GM18861 (cell line): ENCODE measurements around the gene IMMP2L.
A peak's percentile ranks its signal among the peaks of the same experiment; 100 is the strongest.

Experiments
- ATAC-seq: cut with Tn5 transposase; IDR thresholded peaks from one replicate; pipeline ENCODE4 v1.9.1; 2021; ENCODE audit not compliant: unreplicated experiment

IMMP2L gene

DNA sequence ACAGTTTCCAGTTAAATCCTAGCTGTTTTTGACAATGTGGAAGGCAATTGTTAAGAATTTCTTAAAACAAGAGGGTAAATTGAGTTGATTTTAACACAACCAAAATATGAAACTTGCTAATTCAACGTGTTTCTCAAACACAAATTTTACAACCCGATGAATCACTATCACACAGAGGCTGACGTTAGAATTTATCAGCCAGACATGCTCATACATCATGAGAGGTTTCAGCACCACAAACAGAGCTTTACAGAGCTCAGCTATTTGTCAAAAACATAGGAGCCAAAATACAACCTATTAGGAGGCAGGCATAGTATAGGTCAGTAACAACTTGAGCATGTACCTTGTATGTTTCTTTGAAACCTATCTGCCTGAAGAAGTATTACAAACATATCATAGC is 435.3 kb downstream of the IMMP2L start:
- no peak for ATAC-seq

GRCh38 chr7:111115966-111116365 is 446.3 kb downstream of the IMMP2L start:
- no peak for ATAC-seq

DNA sequence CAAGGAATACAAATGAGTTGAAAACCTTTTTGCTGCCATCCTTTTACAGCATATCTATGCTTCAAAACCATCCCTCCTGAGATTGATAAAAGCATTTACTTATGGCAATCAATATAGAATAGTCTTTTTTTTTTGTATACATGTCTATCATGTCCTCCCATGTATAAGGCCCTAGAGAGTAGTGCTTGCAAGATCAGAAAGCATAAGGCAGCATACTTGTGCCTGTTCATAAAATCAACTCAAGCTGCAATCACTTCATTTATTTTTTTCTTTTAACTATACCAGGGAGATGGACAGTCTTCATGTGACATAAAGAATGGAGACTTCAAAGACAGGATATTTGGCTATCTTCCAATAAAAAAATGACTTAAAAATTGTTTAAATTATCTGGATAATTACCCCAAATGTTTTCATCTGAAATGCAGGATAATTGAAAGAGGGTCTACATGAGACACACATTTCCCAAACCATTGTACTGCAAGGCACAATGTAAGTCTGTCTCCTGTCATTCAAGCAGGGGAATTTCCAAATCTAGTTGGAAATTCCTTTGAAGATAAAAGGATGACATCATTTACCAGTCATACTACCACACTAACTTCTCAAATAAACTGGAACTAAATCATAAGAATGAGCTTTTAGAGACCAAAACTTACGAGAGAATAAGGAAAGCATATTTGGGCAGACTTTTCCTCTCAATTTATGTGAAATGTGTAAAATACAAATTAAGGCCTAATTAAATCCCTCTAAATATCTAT is 448.9 kb downstream of the IMMP2L start:
- ATAC-seq: peak; percentile 52

- ATAC-seq: no peak
Measured at GRCh38 chr7:111112439-111112838, 449.9 kb downstream of the IMMP2L start.

- ATAC-seq: no peak
Measured at GRCh38 chr7:111108496-111108895, 453.8 kb downstream of the IMMP2L start.

DNA sequence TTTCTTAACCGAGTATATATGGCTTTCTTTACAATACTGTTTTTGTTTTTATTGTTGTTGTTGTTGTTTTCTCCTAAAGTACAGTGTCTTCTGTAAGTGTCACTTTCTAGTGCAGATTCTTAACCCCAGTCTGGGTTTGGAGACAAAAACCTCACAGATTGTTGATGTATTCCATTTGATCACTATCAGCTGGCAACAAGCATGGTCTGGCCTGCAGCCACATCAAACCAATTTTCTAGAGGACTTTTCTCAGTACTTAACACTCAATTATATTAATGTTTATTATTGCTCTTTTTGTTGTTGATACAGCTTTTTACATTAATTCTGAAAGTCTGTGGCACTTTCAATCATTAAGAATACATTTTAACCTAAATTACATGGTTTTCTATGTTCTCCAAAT is 454.3 kb downstream of the IMMP2L start:
- no peak for ATAC-seq

DNA sequence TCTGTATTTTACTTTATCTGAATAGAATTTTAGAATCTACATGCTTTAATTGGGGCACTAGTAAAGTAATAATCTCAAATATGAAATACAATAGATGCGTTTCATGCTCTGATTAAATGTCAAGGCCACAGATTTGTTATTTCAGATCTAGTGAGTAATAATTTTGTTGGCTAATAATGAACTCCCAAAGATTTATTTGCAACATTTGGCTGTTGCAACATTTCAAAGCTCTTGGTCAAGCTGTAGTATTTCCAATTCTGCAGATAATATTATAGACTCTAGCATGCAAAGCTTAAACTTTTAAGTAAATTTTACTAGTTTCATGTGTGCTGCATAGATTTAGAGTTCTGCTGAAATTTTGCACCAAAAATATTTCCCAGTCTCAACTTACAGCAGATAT is 454.7 kb downstream of the IMMP2L start:
- no peak for ATAC-seq

DNA sequence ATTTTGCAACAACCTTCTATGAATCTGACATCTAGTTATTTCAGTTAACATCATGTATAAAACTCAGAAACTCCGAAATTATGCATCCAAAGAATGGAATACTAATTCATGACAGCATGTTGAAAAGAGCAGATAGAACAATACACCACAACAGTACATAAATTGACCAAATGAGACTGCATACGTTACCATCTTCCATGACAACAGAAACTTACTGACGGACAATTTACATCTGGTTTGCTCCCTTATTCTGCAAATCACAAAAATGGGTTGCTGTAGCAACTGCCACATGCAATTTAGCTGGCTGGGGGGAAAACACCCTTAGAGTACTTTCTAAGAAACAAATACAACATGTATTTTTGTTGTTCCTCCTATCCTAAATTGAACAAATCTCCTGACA is 457.0 kb downstream of the IMMP2L start:
- ATAC-seq: no peak

GRCh38 chr7:111104710-111105109 is 457.6 kb downstream of the IMMP2L start:
- ATAC-seq: no peak

GRCh38 chr7:111103678-111104274 is 458.5 kb downstream of the IMMP2L start:
- ATAC-seq: peak; percentile 56

- no peak for ATAC-seq
Measured at GRCh38 chr7:111103136-111103535, 459.2 kb downstream of the IMMP2L start.

DNA sequence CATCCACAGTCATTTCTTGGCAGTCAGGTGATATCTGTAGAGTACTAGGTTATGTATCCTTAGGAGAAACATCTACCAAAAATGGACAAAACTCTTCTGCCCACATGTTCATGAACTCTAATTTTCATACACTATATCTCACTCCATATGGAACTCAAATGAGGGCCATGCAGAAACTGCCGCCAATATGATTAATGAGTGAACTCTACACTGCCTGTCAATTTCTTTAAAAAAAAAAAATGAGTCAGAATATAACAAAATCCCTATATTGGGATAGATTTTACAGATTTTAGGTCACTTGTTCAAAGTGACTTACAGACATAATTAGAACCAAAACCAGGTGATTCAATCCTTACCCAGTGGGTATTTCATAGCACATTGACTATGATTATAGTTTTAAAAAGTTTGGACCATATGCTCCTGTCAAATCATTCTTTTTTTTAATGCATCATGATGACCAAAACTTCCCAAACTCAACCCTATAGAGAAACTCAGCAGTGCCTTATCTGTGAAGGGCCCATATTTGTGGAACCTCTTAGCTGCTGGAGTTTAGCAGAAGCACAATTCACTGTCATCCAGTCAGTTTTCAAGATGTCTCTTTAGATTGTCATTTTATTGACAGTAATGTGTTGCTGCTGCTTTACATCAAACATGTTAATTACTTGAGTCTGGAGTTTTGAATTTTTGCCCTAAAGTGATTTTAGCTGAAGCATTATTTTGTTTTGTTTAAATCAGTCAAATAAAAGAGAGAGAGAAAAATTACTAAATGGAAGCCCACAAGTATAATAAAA is 460.2 kb downstream of the IMMP2L start:
- ATAC-seq: no peak

DNA sequence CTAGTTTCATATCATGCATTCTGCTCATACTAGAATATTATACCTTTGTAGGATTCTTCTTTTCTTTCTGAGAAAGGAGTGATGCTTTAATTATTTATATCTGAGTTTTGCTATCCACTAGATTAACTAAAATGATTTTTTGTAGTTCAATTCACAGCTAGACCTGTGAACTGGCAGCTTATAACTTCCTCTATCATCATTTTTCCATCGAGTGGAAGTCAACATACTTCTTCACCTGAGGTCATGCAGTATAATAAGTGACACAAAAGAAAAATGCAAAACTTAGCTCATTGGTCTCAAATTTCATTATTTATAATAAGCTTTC is 463.4 kb downstream of the IMMP2L start:
- peak; percentile 12 for ATAC-seq

GRCh38 chr7:111098011-111098925 is 464.0 kb downstream of the IMMP2L start:
- ATAC-seq: peak; percentile 94

GRCh38 chr7:111096997-111097396 is 465.3 kb downstream of the IMMP2L start:
- ATAC-seq: no peak

DNA sequence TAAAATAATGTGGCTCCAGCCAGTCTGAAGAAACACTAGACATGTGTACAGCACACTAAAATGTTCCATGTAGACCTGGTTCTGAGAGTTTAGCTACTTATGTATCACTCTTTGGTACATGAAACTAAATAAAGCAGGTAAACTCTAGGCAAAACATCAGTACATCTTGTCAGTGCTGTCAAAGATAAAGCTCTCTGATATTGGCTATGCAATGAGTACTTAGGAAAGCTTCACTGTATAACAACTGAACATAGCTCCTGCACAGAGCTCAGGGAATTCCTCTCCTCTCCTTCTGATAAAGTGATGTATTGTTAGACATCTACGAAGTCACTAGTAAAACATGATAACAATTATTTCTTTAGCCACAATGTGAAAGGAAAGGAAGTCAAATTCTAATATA is 467.9 kb downstream of the IMMP2L start:
- no peak for ATAC-seq

DNA sequence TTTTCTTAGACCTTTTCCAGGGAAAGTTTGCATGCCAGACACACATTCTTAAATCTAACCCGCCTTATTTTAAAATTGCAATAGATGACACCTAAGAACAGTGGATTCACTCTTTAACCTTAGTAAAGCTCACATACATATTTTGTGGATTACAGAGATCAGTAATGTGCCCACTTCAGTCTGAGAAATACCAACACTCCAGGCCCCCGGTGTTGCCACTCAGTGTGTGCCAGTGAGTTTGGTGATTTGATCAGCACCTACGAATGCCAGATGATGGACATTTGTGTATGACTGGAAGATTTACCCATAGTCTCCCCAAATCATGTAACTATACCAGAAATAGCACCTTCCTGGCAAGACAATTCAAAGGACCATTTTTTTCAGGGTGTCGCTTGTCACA is 468.8 kb downstream of the IMMP2L start:
- ATAC-seq: no peak

GRCh38 chr7:111092406-111093236 is 469.7 kb downstream of the IMMP2L start:
- ATAC-seq: peak; percentile 40

GRCh38 chr7:111091593-111092358 is 470.5 kb downstream of the IMMP2L start:
- peak; percentile 37 for ATAC-seq
